ENCODE data around the gene BHLHE41. TPM values are rescaled to one million over a fixed set of nuclear protein-coding genes. Genes with fewer than 3 reads are reported as not detected.

The BHLHE41 gene
- total and polyA plus RNA-seq, 2 donors from 2014 or later, result 2.2 to 34.3 TPM

DNA sequence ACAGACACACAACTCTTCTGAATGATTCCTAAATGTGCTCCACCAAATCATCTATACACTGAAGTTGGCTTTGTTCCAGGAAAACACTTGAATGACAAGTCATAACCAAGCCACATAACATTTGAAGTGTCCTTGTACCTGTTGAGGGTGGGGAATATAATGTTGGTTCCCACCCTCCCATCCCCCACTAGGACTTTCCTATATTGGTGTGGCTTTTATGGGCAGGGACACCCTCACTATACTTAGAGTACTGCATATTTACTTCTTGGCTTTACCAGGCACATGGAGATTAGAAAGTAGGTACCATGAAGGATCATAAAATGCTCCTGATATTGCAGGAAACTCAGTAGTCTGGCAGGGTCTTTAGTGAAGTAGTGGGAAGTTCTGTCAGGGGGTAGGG is 9.7 kb upstream of the BHLHE41 start:
- no peak overlapping the region for H3K4me3 ChIP-seq (ENCODE audit: low read length in 3 of 3)

DNA sequence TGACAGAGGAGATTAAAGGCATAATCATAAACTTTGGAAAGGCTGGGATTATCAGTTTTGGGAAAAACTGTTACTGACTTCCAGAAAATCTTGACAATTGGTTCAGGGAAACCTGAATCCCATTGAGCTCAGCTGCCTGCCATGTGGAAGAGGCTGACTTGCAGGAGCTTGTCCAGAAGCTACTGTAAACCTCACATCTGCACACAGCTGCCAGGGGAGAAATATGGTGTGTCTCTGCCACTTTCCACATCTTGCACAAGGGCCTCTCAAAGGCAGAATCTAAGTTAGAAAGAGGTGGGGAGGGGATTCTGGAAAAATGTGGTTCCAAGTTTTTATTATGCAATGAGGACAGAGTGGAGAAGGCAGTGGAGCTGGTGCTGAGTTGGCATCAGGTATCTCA is 8.7 kb upstream of the BHLHE41 start:
- no peak overlapping the region for H3K9ac ChIP-seq (ENCODE audit: low read length in 3 of 3)
- DNase-seq, result no peak
- H3K9me3 ChIP-seq (ENCODE audit: control insufficient read depth in 2 of 3, insufficient read depth in 1 of 3, low read length in 3 of 3), result no peaks in the 10 kb centered on the region
- H3K27me3 ChIP-seq (ENCODE audit: control insufficient read depth, insufficient read depth, low read length), result peaks cover 2% of the 10 kb centered on the region
- TF ChIP-seq, protein P1, sequence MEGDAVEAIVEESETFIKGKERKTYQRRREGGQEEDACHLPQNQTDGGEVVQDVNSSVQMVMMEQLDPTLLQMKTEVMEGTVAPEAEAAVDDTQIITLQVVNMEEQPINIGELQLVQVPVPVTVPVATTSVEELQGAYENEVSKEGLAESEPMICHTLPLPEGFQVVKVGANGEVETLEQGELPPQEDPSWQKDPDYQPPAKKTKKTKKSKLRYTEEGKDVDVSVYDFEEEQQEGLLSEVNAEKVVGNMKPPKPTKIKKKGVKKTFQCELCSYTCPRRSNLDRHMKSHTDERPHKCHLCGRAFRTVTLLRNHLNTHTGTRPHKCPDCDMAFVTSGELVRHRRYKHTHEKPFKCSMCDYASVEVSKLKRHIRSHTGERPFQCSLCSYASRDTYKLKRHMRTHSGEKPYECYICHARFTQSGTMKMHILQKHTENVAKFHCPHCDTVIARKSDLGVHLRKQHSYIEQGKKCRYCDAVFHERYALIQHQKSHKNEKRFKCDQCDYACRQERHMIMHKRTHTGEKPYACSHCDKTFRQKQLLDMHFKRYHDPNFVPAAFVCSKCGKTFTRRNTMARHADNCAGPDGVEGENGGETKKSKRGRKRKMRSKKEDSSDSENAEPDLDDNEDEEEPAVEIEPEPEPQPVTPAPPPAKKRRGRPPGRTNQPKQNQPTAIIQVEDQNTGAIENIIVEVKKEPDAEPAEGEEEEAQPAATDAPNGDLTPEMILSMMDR (IDR thresholded peaks at IDR 0.05; ENCODE audit: borderline replicate concordance, extremely low read depth, insufficient read depth), result no peak
- intact Hi-C loops (cut with DNase I), result no loop called here
- no peaks in the 10 kb centered on the region for H3K36me3 ChIP-seq (ENCODE audit: control insufficient read depth in 2 of 3, insufficient read depth in 3 of 3, low read length in 3 of 3)
- H3K4me1 ChIP-seq (ENCODE audit: control insufficient read depth in 2 of 3, insufficient read depth in 2 of 3, low read depth in 1 of 3, low read length in 3 of 3), result peaks cover 0 to 3% (median 0%) of the 10 kb centered on the region in 3 donors
- H3K4me3 ChIP-seq (ENCODE audit: low read length in 3 of 3), result no peak overlapping the region
- FAIRE-seq, result no peak
- H3K27ac ChIP-seq (ENCODE audit: low read depth in 2 of 2, low read length in 2 of 2), result no peak overlapping the region

More for the DNA sequence above, 9.7 kb upstream of the BHLHE41 start:
- Histone ChIP-seq H3K36me3 (ENCODE audit: control insufficient read depth in 2 of 3, insufficient read depth in 3 of 3, low read length in 3 of 3) (no peaks in the 10 kb centered on the region), H3K9ac (ENCODE audit: low read length in 3 of 3) (no peak overlapping the region), H3K27me3 (ENCODE audit: control insufficient read depth, insufficient read depth, low read length) (no peaks in the 10 kb centered on the region), H3K4me1 (ENCODE audit: control insufficient read depth in 2 of 3, insufficient read depth in 2 of 3, low read depth in 1 of 3, low read length in 3 of 3) (peaks cover 0 to 3% (median 0%) of the 10 kb centered on the region in 3 donors), H3K27ac (ENCODE audit: low read depth in 2 of 2, low read length in 2 of 2) (peak overlapping the region; percentile 10 to 47), H3K9me3 (ENCODE audit: control insufficient read depth in 2 of 3, insufficient read depth in 1 of 3, low read length in 3 of 3) (no peaks in the 10 kb centered on the region)
- intact Hi-C loops (cut with DNase I), result no loop called here
- TF ChIP-seq, protein P1 (IDR thresholded peaks at IDR 0.05; ENCODE audit: borderline replicate concordance, extremely low read depth, insufficient read depth), result no peak
- no peak for FAIRE-seq
- no peak for DNase-seq

DNA sequence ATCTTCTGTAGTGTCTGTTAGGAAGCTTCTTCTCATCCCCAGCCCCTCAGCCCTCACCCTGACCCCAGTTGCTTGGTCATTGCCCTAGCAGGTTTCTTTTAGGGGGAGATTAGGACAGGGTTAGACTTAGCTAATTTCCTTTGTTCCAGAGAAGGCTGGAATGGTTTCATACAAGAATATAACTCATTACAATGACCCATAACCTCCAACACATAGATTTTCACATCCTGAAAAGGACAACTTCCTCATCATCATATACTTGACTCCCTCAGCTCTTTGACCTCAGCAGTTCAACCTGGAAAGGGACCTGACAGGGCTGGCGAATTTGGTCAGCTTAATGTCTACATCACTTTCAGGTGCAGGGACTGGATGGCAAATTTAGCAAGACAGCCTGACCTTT is 8.0 kb upstream of the BHLHE41 start:
- Histone ChIP-seq H3K36me3 (ENCODE audit: control insufficient read depth in 2 of 3, insufficient read depth in 3 of 3, low read length in 3 of 3) (no peaks in the 10 kb centered on the region), H3K9ac (ENCODE audit: low read length in 3 of 3) (no peak overlapping the region), H3K27me3 (ENCODE audit: control insufficient read depth, insufficient read depth, low read length) (peaks cover 6% of the 10 kb centered on the region), H3K4me1 (ENCODE audit: control insufficient read depth in 2 of 3, insufficient read depth in 2 of 3, low read depth in 1 of 3, low read length in 3 of 3) (peaks cover 0 to 3% (median 0%) of the 10 kb centered on the region in 3 donors), H3K27ac (ENCODE audit: low read depth in 2 of 2, low read length in 2 of 2) (no peak overlapping the region), H3K9me3 (ENCODE audit: control insufficient read depth in 2 of 3, insufficient read depth in 1 of 3, low read length in 3 of 3) (no peaks in the 10 kb centered on the region), H3K4me3 (ENCODE audit: low read length in 3 of 3) (no peak overlapping the region)
- DNase-seq (no peak), FAIRE-seq (no peak)
- TF ChIP-seq, protein P1 (IDR thresholded peaks at IDR 0.05; ENCODE audit: borderline replicate concordance, extremely low read depth, insufficient read depth), result no peak
- intact Hi-C loops (cut with DNase I), result no loop called here

DNA sequence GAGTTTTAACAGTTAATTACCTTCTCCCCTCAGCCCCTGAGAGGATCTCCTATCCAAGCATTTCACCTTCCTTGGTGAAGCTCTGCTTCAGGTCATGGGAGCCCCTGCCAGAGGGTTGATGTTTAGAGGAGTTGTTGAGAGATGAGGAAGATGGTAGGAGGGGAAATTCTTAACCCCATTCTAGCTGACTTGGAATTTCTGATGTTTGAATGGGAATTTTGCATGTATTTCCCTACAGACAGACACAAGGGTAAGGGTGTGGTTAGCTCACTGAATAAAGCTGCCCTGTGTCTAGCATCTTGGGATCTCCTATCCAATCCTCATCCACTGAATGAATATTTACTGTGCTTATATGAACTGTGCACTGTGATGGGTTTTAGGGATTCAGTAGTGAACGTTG is 7.1 kb upstream of the BHLHE41 start:
- no peaks in the 10 kb centered on the region for H3K9me3 ChIP-seq (ENCODE audit: control insufficient read depth in 2 of 3, insufficient read depth in 1 of 3, low read length in 3 of 3)
- intact Hi-C loops (cut with DNase I), result no loop called here
- DNase-seq (no peak), FAIRE-seq (no peak)
- no peak overlapping the region for H3K27ac ChIP-seq (ENCODE audit: low read depth in 2 of 2, low read length in 2 of 2)
- peaks cover 0 to 3% (median 3%) of the 10 kb centered on the region in 3 donors for H3K4me1 ChIP-seq (ENCODE audit: control insufficient read depth in 2 of 3, insufficient read depth in 2 of 3, low read depth in 1 of 3, low read length in 3 of 3)
- no peaks in the 10 kb centered on the region for H3K36me3 ChIP-seq (ENCODE audit: control insufficient read depth in 2 of 3, insufficient read depth in 3 of 3, low read length in 3 of 3)
- H3K9ac ChIP-seq (ENCODE audit: low read length in 3 of 3), result no peak overlapping the region
- H3K27me3 ChIP-seq (ENCODE audit: control insufficient read depth, insufficient read depth, low read length), result peaks cover 15% of the 10 kb centered on the region
- H3K4me3 ChIP-seq (ENCODE audit: low read length in 3 of 3), result no peak overlapping the region
- TF ChIP-seq, protein P1 (IDR thresholded peaks at IDR 0.05; ENCODE audit: borderline replicate concordance, extremely low read depth, insufficient read depth), result no peak

Measured in kidney (tissue), 14 donors.